ENCODE data around the gene P2RX2. TPM values are rescaled to one million over a fixed set of nuclear protein-coding genes. Genes with fewer than 3 reads are reported as not detected.
"Not testable (repeated sequence)": the region's sequence is repeated elsewhere in the genome, so short reads cannot be mapped to it uniquely, and the experiment has no call there.

P2RX2 gene
- polyA plus RNA-seq, 2 donors: 1.4 to 2.2 TPM

- Histone ChIP-seq H3K27ac (ENCODE audit: low read depth in 2 of 2, low read length in 1 of 2) (no peak overlapping the region), H3K4me1 (ENCODE audit: control insufficient read depth in 2 of 2, insufficient read depth in 2 of 2, low read length in 1 of 2) (peaks cover 0 to 3% of the 10 kb centered on the region in 2 donors), H3K9me3 (ENCODE audit: control insufficient read depth in 2 of 2, insufficient read depth in 1 of 2, low read depth in 1 of 2, low read length in 1 of 2) (no peaks in the 10 kb centered on the region), H3K27me3 (ENCODE audit: control insufficient read depth in 1 of 2, insufficient read depth in 2 of 2, low read length in 2 of 2) (no peaks in the 10 kb centered on the region), H3K36me3 (ENCODE audit: control insufficient read depth in 2 of 2, insufficient read depth in 2 of 2, low read length in 1 of 2) (no peaks in the 10 kb centered on the region), H3K4me3 (ENCODE audit: low read depth in 1 of 2, low read length in 2 of 2) (no peak overlapping the region)
- WGBS, 2 donors: 90 to 92% methylated on average over 45 of the region's 45 CpGs
These were observed 27.3 kb upstream of the P2RX2 start for GRCh38 chr12:132591107-132591935.

- H3K9me3 ChIP-seq (ENCODE audit: control insufficient read depth in 2 of 2, insufficient read depth in 1 of 2, low read depth in 1 of 2, low read length in 1 of 2): no peaks in the 10 kb centered on the region
- no peaks in the 10 kb centered on the region for H3K27me3 ChIP-seq (ENCODE audit: control insufficient read depth in 1 of 2, insufficient read depth in 2 of 2, low read length in 2 of 2)
- H3K4me1 ChIP-seq (ENCODE audit: control insufficient read depth in 2 of 2, insufficient read depth in 2 of 2, low read length in 1 of 2): peaks cover 0 to 3% of the 10 kb centered on the region in 2 donors
- WGBS, 2 donors: 86% methylated on average over 34 to 38 of the region's 38 CpGs
- no peak overlapping the region for H3K4me3 ChIP-seq (ENCODE audit: low read depth in 1 of 2, low read length in 2 of 2)
- H3K36me3 ChIP-seq (ENCODE audit: control insufficient read depth in 2 of 2, insufficient read depth in 2 of 2, low read length in 1 of 2): no peaks in the 10 kb centered on the region
- no peak overlapping the region for H3K27ac ChIP-seq (ENCODE audit: low read depth in 2 of 2, low read length in 1 of 2)
These were observed 26.1 kb upstream of the P2RX2 start for GRCh38 chr12:132592282-132592970.

GRCh38 chr12:132593071-132593470, 25.5 kb upstream of the P2RX2 start:
- Histone ChIP-seq H3K27ac (ENCODE audit: low read depth in 2 of 2, low read length in 1 of 2) (no peak overlapping the region), H3K27me3 (ENCODE audit: control insufficient read depth in 1 of 2, insufficient read depth in 2 of 2, low read length in 2 of 2) (no peaks in the 10 kb centered on the region), H3K36me3 (ENCODE audit: control insufficient read depth in 2 of 2, insufficient read depth in 2 of 2, low read length in 1 of 2) (no peaks in the 10 kb centered on the region), H3K4me1 (ENCODE audit: control insufficient read depth in 2 of 2, insufficient read depth in 2 of 2, low read length in 1 of 2) (peaks cover 0 to 3% of the 10 kb centered on the region in 2 donors), H3K4me3 (ENCODE audit: low read depth in 1 of 2, low read length in 2 of 2) (no peak overlapping the region), H3K9me3 (ENCODE audit: control insufficient read depth in 2 of 2, insufficient read depth in 1 of 2, low read depth in 1 of 2, low read length in 1 of 2) (no peaks in the 10 kb centered on the region)
- whole genome bisulfite sequencing, 2 donors: 80 to 85% methylated on average over 21 of the region's 21 CpGs

- WGBS, 2 donors: 63 to 66% methylated on average over 18 of the region's 18 CpGs
- H3K27ac ChIP-seq (ENCODE audit: low read depth in 2 of 2, low read length in 1 of 2): no peak overlapping the region
- H3K4me3 ChIP-seq (ENCODE audit: low read depth in 1 of 2, low read length in 2 of 2): no peak overlapping the region
- H3K36me3 ChIP-seq (ENCODE audit: control insufficient read depth in 2 of 2, insufficient read depth in 2 of 2, low read length in 1 of 2): no peaks in the 10 kb centered on the region
- H3K27me3 ChIP-seq (ENCODE audit: control insufficient read depth in 1 of 2, insufficient read depth in 2 of 2, low read length in 2 of 2): no peaks in the 10 kb centered on the region
- peaks cover 0 to 3% of the 10 kb centered on the region in 2 donors for H3K4me1 ChIP-seq (ENCODE audit: control insufficient read depth in 2 of 2, insufficient read depth in 2 of 2, low read length in 1 of 2)
- H3K9me3 ChIP-seq (ENCODE audit: control insufficient read depth in 2 of 2, insufficient read depth in 1 of 2, low read depth in 1 of 2, low read length in 1 of 2): no peaks in the 10 kb centered on the region
These were observed 25.1 kb upstream of the P2RX2 start for GRCh38 chr12:132593521-132593920.

- Histone ChIP-seq H3K27ac (ENCODE audit: low read depth in 2 of 2, low read length in 1 of 2) (no peak overlapping the region), H3K36me3 (ENCODE audit: control insufficient read depth in 2 of 2, insufficient read depth in 2 of 2, low read length in 1 of 2) (no peaks in the 10 kb centered on the region), H3K9me3 (ENCODE audit: control insufficient read depth in 2 of 2, insufficient read depth in 1 of 2, low read depth in 1 of 2, low read length in 1 of 2) (no peaks in the 10 kb centered on the region), H3K27me3 (ENCODE audit: control insufficient read depth in 1 of 2, insufficient read depth in 2 of 2, low read length in 2 of 2) (no peaks in the 10 kb centered on the region), H3K4me3 (ENCODE audit: low read depth in 1 of 2, low read length in 2 of 2) (no peak overlapping the region), H3K4me1 (ENCODE audit: control insufficient read depth in 2 of 2, insufficient read depth in 2 of 2, low read length in 1 of 2) (peaks cover 0 to 4% of the 10 kb centered on the region in 2 donors)
- WGBS, 2 donors: 16 to 22% methylated on average over 11 of the region's 11 CpGs
These were observed 24.6 kb upstream of the P2RX2 start for GRCh38 chr12:132593938-132594358.

- Histone ChIP-seq H3K4me1 (ENCODE audit: control insufficient read depth in 2 of 2, insufficient read depth in 2 of 2, low read length in 1 of 2) (peaks cover 0 to 4% of the 10 kb centered on the region in 2 donors), H3K4me3 (ENCODE audit: low read depth in 1 of 2, low read length in 2 of 2) (no peak overlapping the region), H3K27ac (ENCODE audit: low read depth in 2 of 2, low read length in 1 of 2) (no peak overlapping the region), H3K9me3 (ENCODE audit: control insufficient read depth in 2 of 2, insufficient read depth in 1 of 2, low read depth in 1 of 2, low read length in 1 of 2) (no peaks in the 10 kb centered on the region), H3K27me3 (ENCODE audit: control insufficient read depth in 1 of 2, insufficient read depth in 2 of 2, low read length in 2 of 2) (no peaks in the 10 kb centered on the region), H3K36me3 (ENCODE audit: control insufficient read depth in 2 of 2, insufficient read depth in 2 of 2, low read length in 1 of 2) (no peaks in the 10 kb centered on the region)
- WGBS, 2 donors: 78 to 89% methylated on average over 11 of the region's 11 CpGs
These were observed 23.4 kb upstream of the P2RX2 start for GRCh38 chr12:132595183-132595582.

- no peak overlapping the region for H3K27ac ChIP-seq (ENCODE audit: low read depth in 2 of 2, low read length in 1 of 2)
- peaks cover 3 to 4% of the 10 kb centered on the region in 2 donors for H3K4me1 ChIP-seq (ENCODE audit: control insufficient read depth in 2 of 2, insufficient read depth in 2 of 2, low read length in 1 of 2)
- H3K27me3 ChIP-seq (ENCODE audit: control insufficient read depth in 1 of 2, insufficient read depth in 2 of 2, low read length in 2 of 2): no peaks in the 10 kb centered on the region
- no peaks in the 10 kb centered on the region for H3K9me3 ChIP-seq (ENCODE audit: control insufficient read depth in 2 of 2, insufficient read depth in 1 of 2, low read depth in 1 of 2, low read length in 1 of 2)
- 74 to 77% methylated on average over 18 of the region's 18 CpGs for WGBS, 2 donors
- H3K36me3 ChIP-seq (ENCODE audit: control insufficient read depth in 2 of 2, insufficient read depth in 2 of 2, low read length in 1 of 2): no peaks in the 10 kb centered on the region
- H3K4me3 ChIP-seq (ENCODE audit: low read depth in 1 of 2, low read length in 2 of 2): no peak overlapping the region
These were observed 22.6 kb upstream of the P2RX2 start for GRCh38 chr12:132596016-132596415.

GRCh38 chr12:132597333-132598316, 21.0 kb upstream of the P2RX2 start:
- H3K27me3 ChIP-seq (ENCODE audit: control insufficient read depth in 1 of 2, insufficient read depth in 2 of 2, low read length in 2 of 2): no peaks in the 10 kb centered on the region
- 4 to 9% methylated on average over 17 to 55 of the region's 58 CpGs for WGBS, 2 donors
- H3K4me3 ChIP-seq (ENCODE audit: low read depth in 1 of 2, low read length in 2 of 2): peak overlapping the region; percentile 37 to 51
- H3K27ac ChIP-seq (ENCODE audit: low read depth in 2 of 2, low read length in 1 of 2): no peak overlapping the region
- H3K4me1 ChIP-seq (ENCODE audit: control insufficient read depth in 2 of 2, insufficient read depth in 2 of 2, low read length in 1 of 2): peaks cover 3 to 6% of the 10 kb centered on the region in 2 donors
- H3K9me3 ChIP-seq (ENCODE audit: control insufficient read depth in 2 of 2, insufficient read depth in 1 of 2, low read depth in 1 of 2, low read length in 1 of 2): no peaks in the 10 kb centered on the region
- H3K36me3 ChIP-seq (ENCODE audit: control insufficient read depth in 2 of 2, insufficient read depth in 2 of 2, low read length in 1 of 2): no peaks in the 10 kb centered on the region

- H3K27ac ChIP-seq (ENCODE audit: low read depth in 2 of 2, low read length in 1 of 2); H3K27me3 ChIP-seq (ENCODE audit: control insufficient read depth in 1 of 2, insufficient read depth in 2 of 2, low read length in 2 of 2); H3K4me3 ChIP-seq (ENCODE audit: low read depth in 1 of 2, low read length in 2 of 2); H3K9me3 ChIP-seq (ENCODE audit: control insufficient read depth in 2 of 2, insufficient read depth in 1 of 2, low read depth in 1 of 2, low read length in 1 of 2); H3K36me3 ChIP-seq (ENCODE audit: control insufficient read depth in 2 of 2, insufficient read depth in 2 of 2, low read length in 1 of 2): not testable (repeated sequence)
- H3K4me1 ChIP-seq (ENCODE audit: control insufficient read depth in 2 of 2, insufficient read depth in 2 of 2, low read length in 1 of 2): peaks cover 3 to 10% of the 10 kb centered on the region in 2 donors
- WGBS, 2 donors: 59 to 74% methylated on average over 6 of the region's 6 CpGs
These were observed 19.1 kb upstream of the P2RX2 start for GRCh38 chr12:132599502-132599901.
